ENCODE measurements around the gene TMEM131L.

TMEM131L gene

DNA sequence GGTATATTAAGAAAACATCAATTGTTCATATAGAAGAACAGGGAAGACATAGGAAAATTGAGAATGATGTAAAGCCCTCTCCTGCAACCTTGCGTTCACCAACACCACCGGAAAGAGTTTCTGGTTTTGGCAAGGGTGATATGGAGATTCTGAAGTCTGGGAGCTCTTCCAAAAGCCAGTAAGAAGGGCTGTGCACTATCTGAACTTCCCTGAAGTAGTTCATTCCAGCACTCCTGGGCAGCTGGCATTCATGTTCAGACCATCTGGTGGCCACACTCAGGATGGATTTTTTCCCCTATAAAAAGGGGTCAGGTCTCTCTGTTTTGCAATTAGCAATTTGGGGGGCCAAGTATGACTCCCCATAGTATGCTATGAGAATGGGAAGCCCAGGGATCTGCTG lies 202.5 kb downstream of the TMEM131L start:
- no peak for DNase-seq

DNA sequence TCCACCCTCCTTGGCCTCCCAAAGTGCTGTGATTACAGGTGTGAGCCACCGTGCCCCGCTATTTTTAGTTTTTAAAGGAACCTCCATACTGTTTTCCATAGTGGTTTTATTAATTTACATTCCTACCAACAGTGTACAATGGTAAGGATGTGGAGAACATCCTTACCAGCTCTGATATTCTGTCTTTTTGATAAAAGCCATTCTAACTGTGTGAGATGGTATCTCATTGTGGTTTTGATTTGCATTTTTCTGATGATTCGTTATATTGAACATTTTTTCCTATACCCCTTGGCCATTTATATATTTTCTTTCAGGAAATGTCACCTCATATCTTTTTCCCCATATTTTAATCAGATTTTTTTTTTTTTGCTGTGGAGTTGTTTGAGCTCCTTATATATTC lies 203.7 kb downstream of the TMEM131L start:
- no peak for DNase-seq

GRCh38 chr4:153676486-153676885 lies 210.3 kb downstream of the TMEM131L start:
- DNase-seq: no peak

DNA sequence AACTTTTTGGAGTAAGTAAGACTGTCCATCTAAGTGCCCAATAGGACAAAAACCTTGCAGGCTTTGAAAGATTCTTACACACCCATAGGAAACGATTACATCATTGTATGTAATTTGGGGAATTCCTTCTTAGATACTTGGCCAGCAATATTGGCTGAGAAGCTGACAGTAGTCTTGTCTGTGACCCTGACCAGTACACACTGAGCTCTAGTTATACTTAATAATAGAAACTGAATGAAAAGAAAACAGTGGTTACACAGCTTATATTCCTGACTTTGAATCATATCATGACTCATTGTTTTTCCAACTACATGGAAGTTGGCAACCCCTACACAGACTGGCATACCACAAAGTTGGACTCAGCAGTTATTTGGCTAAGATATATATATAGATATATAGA lies 210.8 kb downstream of the TMEM131L start:
- DNase-seq: no peak

- no peak for DNase-seq
Measured at GRCh38 chr4:153679486-153679885, 213.3 kb downstream of the TMEM131L start.

DNA sequence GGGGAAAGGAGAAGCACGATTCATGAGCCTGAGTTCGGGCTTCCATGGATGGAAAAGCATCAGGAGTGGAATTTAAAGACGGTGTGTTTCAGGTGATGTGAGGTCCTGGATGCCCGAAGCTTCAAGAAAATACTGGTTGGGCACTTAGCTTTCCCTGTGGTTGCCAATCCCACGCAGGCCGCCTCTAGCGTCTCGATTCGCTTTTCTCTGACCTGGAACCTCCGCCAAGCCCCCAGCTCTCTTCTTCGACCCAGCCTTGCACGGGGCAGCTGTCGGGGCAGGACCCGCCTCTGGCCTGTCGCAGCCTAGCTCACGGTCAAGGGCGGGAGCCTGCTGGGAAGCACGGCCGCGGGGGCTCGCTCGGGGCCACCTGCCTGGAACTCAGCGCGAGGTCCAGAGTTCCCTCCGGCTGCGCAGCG lies 217.6 kb downstream of the TMEM131L start:
- no peak for DNase-seq

GRCh38 chr4:153684182-153684970 lies 218.2 kb downstream of the TMEM131L start, which contains the start of gene TLR2:
Gene TLR2 (plus strand): TSS chr4:153684280. CDS start chr4:153702908, 18,628 bp downstream.
- DNase-seq: peak; percentile 73

- DNase-seq: peak; percentile 75
Measured at GRCh38 chr4:153684971-153685371, 218.8 kb downstream of the TMEM131L start.

Data from islet precursor cell (in vitro differentiated cells).